NT2/D1 (cell line): ENCODE measurements around the gene SMOC2.

Experiments used
- YY1 ChIP-seq: IDR thresholded peaks from 2 replicates; pipeline ENCODE4 v1.6.1; 2011; ENCODE audit not compliant: insufficient read length, insufficient read depth
- ZNF274 ChIP-seq: IDR thresholded peaks from 2 replicates; pipeline ENCODE4 v1.6.1; 2011; ENCODE audit warnings: mild to moderate bottlenecking, low read depth, low read length

GRCh38 chr6:168515376-168515775 lies 74.4 kb downstream of the SMOC2 start:
- TF ChIP-seq ZNF274 (no peak), YY1 (no peak)
